Activated T-cell treated with anti-CD3 and anti-CD28 coated beads, Interleukin-2, amount 50 U/mL, for 72 hours (primary cell): ENCODE data around the gene DLST. TPM values are rescaled to one million over a fixed set of nuclear protein-coding genes. Genes with fewer than 3 reads are reported as not detected.

ENCODE experiments used
- ATAC-seq, 2 donors: fragments of 150-1000 bp; cut with Tn5 transposase; replicated peaks in 1 of 2; 2 replicates each; pipeline ENCODE4 v1.10.0; 2021; ENCODE audit warnings: moderate library complexity in 2 of 2, mild to moderate bottlenecking in 1 of 2
- DNase-seq, 2 donors: peaks; one replicate each; pipeline ENCODE4 v3.0.0; 2021 to 2022; ENCODE audit warnings: mixed read lengths in 1 of 2
- H3K27ac Mint-ChIP-seq: one replicate; pipeline ENCODE4 v1.8.0; 2022; ENCODE audit warnings: mild to moderate bottlenecking, moderate library complexity, mixed read lengths
- H3K27me3 Mint-ChIP-seq: one replicate; pipeline ENCODE4 v1.8.0; 2022; ENCODE audit warnings: low read depth, mixed read lengths
- H3K36me3 Mint-ChIP-seq, 2 donors: one replicate each; pipeline ENCODE4 v1.8.0; 2022; ENCODE audit warnings: mixed read lengths in 2 of 2, mild to moderate bottlenecking in 1 of 2; ENCODE audit not compliant: insufficient read depth in 2 of 2
- H3K4me1 Mint-ChIP-seq: one replicate; pipeline ENCODE4 v1.8.0; 2022; ENCODE audit warnings: low read depth, mixed read lengths
- H3K4me3 Mint-ChIP-seq, 2 donors: one replicate each; pipeline ENCODE4 v1.8.0; 2022; ENCODE audit warnings: mild to moderate bottlenecking in 2 of 2, mixed read lengths in 2 of 2, moderate library complexity in 2 of 2
- H3K9me3 Mint-ChIP-seq, 2 donors: one replicate each; pipeline ENCODE4 v1.8.0; 2022; ENCODE audit warnings: mixed read lengths in 2 of 2
- total RNA-seq, 2 donors: library from RNA; stranded (reverse); gene quantifications; one replicate each; pipeline ENCODE4 v1.2.3, GENCODE V29; 2022

Gene DLST
- total RNA-seq, 2 donors from 2014 or later, result 151 to 183 TPM

DNA sequence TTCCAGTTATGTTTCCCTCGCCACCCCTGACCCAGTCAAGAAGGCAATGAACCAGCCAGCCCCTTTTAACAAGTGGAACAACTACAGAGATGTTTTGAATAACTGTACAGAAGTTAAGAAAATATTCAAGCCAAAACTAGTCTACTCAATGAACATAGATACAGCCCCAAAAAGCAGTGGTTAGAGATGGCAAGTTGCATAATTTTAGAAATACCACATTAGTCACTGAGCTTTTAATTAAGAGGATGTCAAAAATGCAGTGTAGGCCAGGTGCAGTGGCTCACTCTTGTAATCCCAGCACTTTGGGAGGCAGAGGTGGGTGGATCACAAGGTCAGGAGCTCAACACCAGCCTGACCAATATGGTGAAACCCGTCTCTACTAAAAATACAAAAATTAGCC lies 32.9 kb upstream of the DLST start:
- Mint-ChIP-seq H3K27ac (no peak overlapping the region), H3K9me3 (no peaks in the 10 kb centered on the region), H3K4me3 (no peak overlapping the region), H3K27me3 (no peaks in the 10 kb centered on the region), H3K36me3 (no peaks in the 10 kb centered on the region), H3K4me1 (peaks cover 22% of the 10 kb centered on the region)
- ATAC-seq (no peak), DNase-seq (no peak)

DNA sequence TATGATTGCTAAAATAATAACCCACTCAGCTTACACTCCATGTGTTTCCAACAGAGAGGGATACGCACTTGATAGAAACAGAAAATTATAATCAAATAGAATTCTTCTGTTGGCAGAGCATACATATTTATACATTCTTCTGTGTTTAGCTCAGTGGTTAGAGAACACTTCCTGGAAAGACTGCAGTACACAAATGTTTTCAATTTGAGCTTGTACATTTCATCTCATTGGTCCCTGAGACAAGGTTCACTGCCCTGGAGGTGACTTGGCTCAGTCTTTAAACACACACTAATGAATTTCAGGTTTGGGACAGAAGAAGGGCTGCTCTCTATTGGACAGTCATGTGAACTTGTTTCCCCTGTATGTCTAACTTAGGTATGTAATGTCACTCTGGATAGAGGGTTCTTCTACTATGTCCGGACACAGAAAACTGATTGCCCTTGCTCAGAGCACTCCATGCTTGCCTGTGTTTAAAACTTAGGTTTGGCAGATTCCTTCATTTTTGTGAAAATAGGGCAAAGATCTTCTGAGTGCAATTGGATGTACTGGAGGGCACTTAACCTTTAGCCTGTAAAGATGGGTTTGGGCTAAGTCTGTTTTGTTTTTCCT lies 28.7 kb upstream of the DLST start:
- H3K27ac Mint-ChIP-seq, result no peak overlapping the region
- no peak for ATAC-seq
- peaks cover 15% of the 10 kb centered on the region for H3K4me1 Mint-ChIP-seq
- H3K36me3 Mint-ChIP-seq, result no peaks in the 10 kb centered on the region
- H3K9me3 Mint-ChIP-seq, result no peaks in the 10 kb centered on the region
- H3K27me3 Mint-ChIP-seq, result no peaks in the 10 kb centered on the region
- H3K4me3 Mint-ChIP-seq, result no peak overlapping the region
- DNase-seq, result no peak

- no peak overlapping the region for H3K27ac Mint-ChIP-seq
- H3K4me1 Mint-ChIP-seq, result peaks cover 12% of the 10 kb centered on the region
- ATAC-seq (no peak), DNase-seq (no peak)
- H3K9me3 Mint-ChIP-seq, result no peaks in the 10 kb centered on the region
- H3K36me3 Mint-ChIP-seq, result no peaks in the 10 kb centered on the region
- no peak overlapping the region for H3K4me3 Mint-ChIP-seq
- no peaks in the 10 kb centered on the region for H3K27me3 Mint-ChIP-seq
Observed at GRCh38 chr14:74853581-74853980, 28.1 kb upstream of the DLST start.

- Mint-ChIP-seq H3K4me3 (no peak overlapping the region), H3K27ac (no peak overlapping the region), H3K36me3 (no peaks in the 10 kb centered on the region), H3K4me1 (peaks cover 12% of the 10 kb centered on the region), H3K27me3 (no peaks in the 10 kb centered on the region), H3K9me3 (no peaks in the 10 kb centered on the region)
- DNase-seq (no peak), ATAC-seq (no peak)
Observed at GRCh38 chr14:74855021-74855420, 26.7 kb upstream of the DLST start.

- Mint-ChIP-seq H3K27ac (no peak overlapping the region), H3K4me1 (peaks cover 18% of the 10 kb centered on the region), H3K9me3 (no peaks in the 10 kb centered on the region), H3K27me3 (no peaks in the 10 kb centered on the region), H3K4me3 (no peak overlapping the region), H3K36me3 (no peaks in the 10 kb centered on the region)
- ATAC-seq (no peak), DNase-seq (no peak)
Observed at GRCh38 chr14:74855945-74856344, 25.8 kb upstream of the DLST start.

DNA sequence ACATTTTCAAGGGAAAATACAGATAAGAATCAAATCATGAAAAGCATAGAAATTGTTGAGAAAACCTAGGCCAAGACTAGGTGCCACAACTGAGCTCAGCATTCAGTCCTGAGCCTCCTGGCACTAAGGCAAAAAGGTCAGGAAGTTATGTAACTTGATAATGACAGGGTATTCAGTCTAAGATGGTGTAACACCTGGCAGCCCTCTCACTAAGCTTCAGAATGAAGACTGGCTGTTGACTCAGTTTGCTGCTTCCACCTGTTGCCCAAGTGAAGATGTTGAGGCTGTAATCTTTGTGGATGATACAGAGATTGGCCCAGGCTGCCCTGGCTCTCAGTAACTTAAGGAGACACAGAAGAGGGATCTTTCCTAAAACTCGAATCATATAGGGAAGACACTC lies 25.4 kb upstream of the DLST start:
- no peak overlapping the region for H3K4me3 Mint-ChIP-seq
- ATAC-seq, result no peak
- DNase-seq, result no peak
- H3K27me3 Mint-ChIP-seq, result no peaks in the 10 kb centered on the region
- no peak overlapping the region for H3K27ac Mint-ChIP-seq
- no peaks in the 10 kb centered on the region for H3K9me3 Mint-ChIP-seq
- peaks cover 21% of the 10 kb centered on the region for H3K4me1 Mint-ChIP-seq
- no peaks in the 10 kb centered on the region for H3K36me3 Mint-ChIP-seq

GRCh38 chr14:74858022-74858421 lies 23.7 kb upstream of the DLST start:
- no peak for ATAC-seq
- DNase-seq, result no peak
- Mint-ChIP-seq H3K27me3 (no peaks in the 10 kb centered on the region), H3K9me3 (no peaks in the 10 kb centered on the region), H3K36me3 (no peaks in the 10 kb centered on the region), H3K4me1 (peaks cover 12% of the 10 kb centered on the region), H3K4me3 (no peak overlapping the region), H3K27ac (no peak overlapping the region)

DNA sequence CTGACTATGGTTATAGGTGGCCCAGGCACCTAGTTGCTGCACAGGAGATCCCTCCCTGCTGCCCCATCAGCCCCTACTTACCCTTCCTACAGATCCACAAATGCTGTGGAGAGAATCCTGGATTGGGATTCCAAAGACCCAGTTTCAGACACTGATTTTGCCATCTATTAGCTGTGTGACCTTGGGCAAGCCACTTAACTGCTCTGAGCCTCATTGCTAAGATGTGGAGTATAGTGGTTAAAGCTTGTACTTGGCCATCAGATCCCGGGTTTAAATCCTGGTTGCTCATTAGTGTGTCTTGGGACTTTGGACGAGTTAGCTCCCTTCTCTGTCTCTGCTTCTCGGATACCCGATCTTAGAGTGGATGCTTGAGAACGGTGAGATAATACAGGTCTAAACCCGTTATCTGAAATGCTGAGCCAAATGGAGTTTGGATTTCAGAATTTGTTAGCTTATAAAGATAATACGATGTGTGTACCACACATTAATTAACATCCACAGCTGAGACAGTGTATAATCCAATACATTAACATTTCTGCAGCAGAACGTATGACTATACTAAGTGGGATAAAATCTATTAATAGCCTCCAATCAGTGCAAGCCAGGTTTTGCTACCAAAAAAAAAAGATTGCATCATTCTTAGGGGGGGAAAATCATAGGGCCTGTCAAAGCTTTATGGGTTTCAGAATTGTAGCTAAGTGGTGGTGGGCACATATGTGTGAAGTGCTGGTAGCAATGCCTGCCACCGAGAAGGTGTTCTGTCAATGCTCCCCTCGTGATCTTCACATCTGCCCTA lies 21.8 kb upstream of the DLST start:
- Mint-ChIP-seq H3K36me3 (no peaks in the 10 kb centered on the region), H3K4me3 (no peak overlapping the region), H3K9me3 (no peaks in the 10 kb centered on the region), H3K27ac (no peak overlapping the region), H3K27me3 (no peaks in the 10 kb centered on the region), H3K4me1 (peaks cover 9% of the 10 kb centered on the region)
- no peak for ATAC-seq
- DNase-seq, result no peak

GRCh38 chr14:74860899-74861733 lies 20.6 kb upstream of the DLST start:
- ATAC-seq, result peak; percentile 73 to 88
- Mint-ChIP-seq H3K4me1 (peaks cover 10% of the 10 kb centered on the region), H3K4me3 (no peak overlapping the region), H3K27me3 (no peaks in the 10 kb centered on the region), H3K9me3 (no peaks in the 10 kb centered on the region), H3K36me3 (no peaks in the 10 kb centered on the region), H3K27ac (no peak overlapping the region)
- peak; percentile 88 to 92 for DNase-seq

- Mint-ChIP-seq H3K9me3 (no peaks in the 10 kb centered on the region), H3K27me3 (no peaks in the 10 kb centered on the region), H3K36me3 (no peaks in the 10 kb centered on the region), H3K27ac (no peak overlapping the region), H3K4me3 (no peak overlapping the region), H3K4me1 (peaks cover 16% of the 10 kb centered on the region)
- no peak for DNase-seq
- no peak for ATAC-seq
Observed at GRCh38 chr14:74861734-74862090, 20.0 kb upstream of the DLST start.

DNA sequence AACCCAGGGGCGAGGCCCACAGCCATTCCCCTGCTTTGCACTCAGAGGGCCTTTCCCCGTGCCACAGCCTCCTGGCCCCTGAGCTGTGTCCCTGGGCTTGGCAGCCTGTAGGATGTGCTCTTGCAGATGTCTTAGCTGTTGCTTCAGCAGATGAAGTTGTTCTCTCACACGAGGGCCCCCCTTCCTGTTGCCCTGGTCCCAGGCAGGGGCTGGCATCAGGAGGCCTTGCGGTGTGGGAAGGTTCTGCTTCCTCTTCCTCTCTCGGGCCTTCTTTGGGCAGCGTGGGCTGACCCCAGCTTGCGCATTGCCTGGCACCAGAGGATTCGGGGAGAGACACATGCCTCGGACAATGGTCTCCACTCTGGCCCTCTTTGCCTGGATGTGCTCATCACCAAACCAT lies 18.4 kb upstream of the DLST start:
- Mint-ChIP-seq H3K4me3 (no peak overlapping the region), H3K27me3 (no peaks in the 10 kb centered on the region), H3K27ac (no peak overlapping the region), H3K36me3 (no peaks in the 10 kb centered on the region), H3K4me1 (peaks cover 31% of the 10 kb centered on the region), H3K9me3 (no peaks in the 10 kb centered on the region)
- no peak for ATAC-seq
- DNase-seq, result no peak

DNA sequence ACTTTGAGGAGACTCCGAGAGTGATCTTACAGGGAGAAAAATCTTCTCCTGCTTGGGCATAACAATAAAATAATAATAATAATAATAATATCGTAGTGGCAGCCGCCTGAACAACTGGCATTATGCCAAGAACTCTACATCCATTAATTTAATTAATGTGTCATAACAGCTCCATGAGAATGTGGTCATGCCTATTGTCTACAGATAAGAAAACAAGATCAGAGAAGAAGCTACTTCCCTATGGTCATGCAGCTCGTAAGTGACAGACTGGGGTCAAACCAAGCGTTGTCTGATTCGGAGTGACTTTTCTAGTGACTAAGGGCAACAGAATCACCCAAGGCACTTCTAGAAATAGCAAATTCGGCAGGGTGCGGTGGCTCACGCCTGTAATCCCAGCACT lies 17.5 kb upstream of the DLST start:
- Mint-ChIP-seq H3K27me3 (no peaks in the 10 kb centered on the region), H3K4me3 (no peak overlapping the region), H3K4me1 (peaks cover 33% of the 10 kb centered on the region), H3K27ac (no peak overlapping the region), H3K36me3 (no peaks in the 10 kb centered on the region), H3K9me3 (no peaks in the 10 kb centered on the region)
- DNase-seq (no peak), ATAC-seq (no peak)

DNA sequence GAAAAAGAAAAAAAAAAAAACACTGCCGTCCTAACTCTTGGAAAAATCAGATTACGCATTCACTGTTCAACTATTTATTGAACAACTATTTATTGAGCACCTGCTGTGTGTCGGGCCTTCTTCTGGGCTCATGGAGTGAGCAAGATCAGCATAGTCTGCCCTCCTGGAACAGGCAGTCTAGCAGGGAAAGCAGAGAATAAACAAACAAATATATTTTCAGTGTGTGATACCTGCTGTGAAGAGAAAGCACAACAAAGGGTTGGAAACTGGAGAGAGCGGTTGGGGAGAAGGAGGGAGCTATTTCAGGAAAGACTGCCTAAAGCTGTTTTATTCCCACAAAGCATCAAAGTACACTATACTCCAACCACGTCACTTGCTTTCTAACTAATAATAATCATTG lies 16.6 kb upstream of the DLST start:
- Mint-ChIP-seq H3K27ac (no peak overlapping the region), H3K4me3 (no peak overlapping the region), H3K36me3 (no peaks in the 10 kb centered on the region)

More for the DNA sequence above, 16.6 kb upstream of the DLST start:
- no peak for ATAC-seq
- no peak for DNase-seq
- H3K4me1 Mint-ChIP-seq, result peaks cover 33% of the 10 kb centered on the region
- no peaks in the 10 kb centered on the region for H3K9me3 Mint-ChIP-seq
- H3K27me3 Mint-ChIP-seq, result no peaks in the 10 kb centered on the region
